ENCODE results near the gene UBXN1. TPM values are rescaled to one million over a fixed set of nuclear protein-coding genes. Genes with fewer than 3 reads are reported as not detected.

Gene UBXN1
- total and polyA plus RNA-seq, 2 experiments from 2014 or later = 109 to 302 TPM

GRCh38 chr11:62649486-62649885, 29.4 kb downstream of the UBXN1 start:
- Histone ChIP-seq H3K9me3 (ENCODE audit: low read depth) (no peaks in the 10 kb centered on the region), H3K27me3 (no peaks in the 10 kb centered on the region), H3K4me3 (no peak overlapping the region), H3K4me1 (ENCODE audit: low read depth) (peaks cover 4% of the 10 kb centered on the region), H3K36me3 (peaks cover 15% of the 10 kb centered on the region), H3K27ac (no peak overlapping the region)
- TF ChIP-seq CTCF (IDR thresholded peaks at IDR 0.05; ENCODE audit: low read depth, low read length) = no peak
- no peak for DNase-seq (ENCODE audit: low read depth in 1 of 2, low spot score in 1 of 2)

GRCh38 chr11:62648967-62649364, 29.9 kb downstream of the UBXN1 start:
- no peak for TF ChIP-seq CTCF (IDR thresholded peaks at IDR 0.05; ENCODE audit: low read depth, low read length)
- DNase-seq (ENCODE audit: low read depth in 1 of 2, low spot score in 1 of 2) = no peak
- no peaks in the 10 kb centered on the region for H3K9me3 ChIP-seq (ENCODE audit: low read depth)
- H3K4me3 ChIP-seq = no peak overlapping the region
- no peaks in the 10 kb centered on the region for H3K27me3 ChIP-seq
- H3K27ac ChIP-seq = no peak overlapping the region
- H3K36me3 ChIP-seq = peaks cover 15% of the 10 kb centered on the region
- H3K4me1 ChIP-seq (ENCODE audit: low read depth) = peaks cover 4% of the 10 kb centered on the region

- H3K36me3 ChIP-seq = peaks cover 15% of the 10 kb centered on the region
- no peak for TF ChIP-seq CTCF (IDR thresholded peaks at IDR 0.05; ENCODE audit: low read depth, low read length)
- H3K4me3 ChIP-seq = no peak overlapping the region
- no peaks in the 10 kb centered on the region for H3K27me3 ChIP-seq
- no peak overlapping the region for H3K27ac ChIP-seq
- DNase-seq (ENCODE audit: low read depth in 1 of 2, low spot score in 1 of 2) = no peak
- H3K9me3 ChIP-seq (ENCODE audit: low read depth) = no peaks in the 10 kb centered on the region
- peaks cover 4% of the 10 kb centered on the region for H3K4me1 ChIP-seq (ENCODE audit: low read depth)
Measured at GRCh38 chr11:62648185-62648966, 30.5 kb downstream of the UBXN1 start.

GRCh38 chr11:62647609-62648005, 31.3 kb downstream of the UBXN1 start:
- H3K27me3 ChIP-seq = no peaks in the 10 kb centered on the region
- H3K36me3 ChIP-seq = peaks cover 20% of the 10 kb centered on the region
- DNase-seq (ENCODE audit: low read depth in 1 of 2, low spot score in 1 of 2) = no peak
- H3K9me3 ChIP-seq (ENCODE audit: low read depth) = no peaks in the 10 kb centered on the region
- H3K4me1 ChIP-seq (ENCODE audit: low read depth) = peaks cover 4% of the 10 kb centered on the region
- no peak for TF ChIP-seq CTCF (IDR thresholded peaks at IDR 0.05; ENCODE audit: low read depth, low read length)
- H3K27ac ChIP-seq = no peak overlapping the region
- no peak overlapping the region for H3K4me3 ChIP-seq

DNA sequence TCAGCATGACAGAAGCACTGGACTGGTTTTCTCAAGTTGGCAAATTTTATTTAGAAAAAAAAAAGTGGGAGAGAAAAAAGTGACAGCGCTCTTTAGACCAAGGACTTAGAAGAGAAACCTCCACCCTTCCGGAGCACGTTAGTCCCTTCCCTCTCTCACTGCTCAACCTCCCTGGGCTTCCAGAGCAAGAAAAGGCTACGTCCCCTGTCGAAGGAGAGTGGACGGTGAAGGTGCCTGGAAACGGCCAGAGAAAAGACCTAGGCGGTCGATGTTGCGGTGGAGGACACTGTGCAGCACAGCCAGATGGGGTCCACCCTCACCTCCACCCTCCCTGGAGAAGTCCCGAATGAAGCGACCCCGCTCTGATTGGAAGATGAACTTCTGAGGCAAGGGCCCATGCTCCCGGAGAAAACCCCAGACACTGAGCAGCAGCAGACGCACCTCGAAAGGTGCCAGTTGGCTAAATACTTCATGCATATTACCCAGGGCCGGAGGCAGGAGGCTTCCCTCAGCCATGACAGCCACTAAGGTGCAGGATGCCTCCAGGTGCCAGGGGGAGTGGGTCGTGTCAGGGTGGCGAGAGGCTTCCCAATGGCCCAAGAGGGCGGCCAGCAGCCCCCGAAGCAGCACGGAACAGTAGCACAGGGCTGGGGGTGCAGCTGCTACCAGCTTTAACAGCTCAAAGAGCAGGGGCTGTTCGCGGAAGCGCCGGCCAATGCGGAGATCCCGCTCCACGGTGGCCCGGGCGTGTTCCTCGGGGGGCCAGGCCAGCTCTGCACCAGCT, 31.9 kb downstream of the UBXN1 start:
- no peaks in the 10 kb centered on the region for H3K9me3 ChIP-seq (ENCODE audit: low read depth)
- H3K4me3 ChIP-seq = no peak overlapping the region
- no peaks in the 10 kb centered on the region for H3K27me3 ChIP-seq
- no peak overlapping the region for H3K27ac ChIP-seq
- DNase-seq (ENCODE audit: low read depth in 1 of 2, low spot score in 1 of 2) = no peak
- H3K36me3 ChIP-seq = peaks cover 20% of the 10 kb centered on the region
- peaks cover 4% of the 10 kb centered on the region for H3K4me1 ChIP-seq (ENCODE audit: low read depth)
- no peak for TF ChIP-seq CTCF (IDR thresholded peaks at IDR 0.05; ENCODE audit: low read depth, low read length)

All from cardiac muscle cell (in vitro differentiated cells and primary cell).